Stimulated activated CD4-positive, alpha-beta T cell treated with anti-CD3 and anti-CD28 coated beads, Interleukin-2, amount 100 ng/mL, for 4 hours (primary cell): ENCODE data around the gene MPST.
A peak's percentile ranks its signal among the peaks of the same experiment; 100 is the strongest.

Experiments
- DNase-seq: peaks from one replicate; pipeline ENCODE4 v3.0.0-alpha.2; 2020; ENCODE audit warnings: low read depth

MPST gene

DNA sequence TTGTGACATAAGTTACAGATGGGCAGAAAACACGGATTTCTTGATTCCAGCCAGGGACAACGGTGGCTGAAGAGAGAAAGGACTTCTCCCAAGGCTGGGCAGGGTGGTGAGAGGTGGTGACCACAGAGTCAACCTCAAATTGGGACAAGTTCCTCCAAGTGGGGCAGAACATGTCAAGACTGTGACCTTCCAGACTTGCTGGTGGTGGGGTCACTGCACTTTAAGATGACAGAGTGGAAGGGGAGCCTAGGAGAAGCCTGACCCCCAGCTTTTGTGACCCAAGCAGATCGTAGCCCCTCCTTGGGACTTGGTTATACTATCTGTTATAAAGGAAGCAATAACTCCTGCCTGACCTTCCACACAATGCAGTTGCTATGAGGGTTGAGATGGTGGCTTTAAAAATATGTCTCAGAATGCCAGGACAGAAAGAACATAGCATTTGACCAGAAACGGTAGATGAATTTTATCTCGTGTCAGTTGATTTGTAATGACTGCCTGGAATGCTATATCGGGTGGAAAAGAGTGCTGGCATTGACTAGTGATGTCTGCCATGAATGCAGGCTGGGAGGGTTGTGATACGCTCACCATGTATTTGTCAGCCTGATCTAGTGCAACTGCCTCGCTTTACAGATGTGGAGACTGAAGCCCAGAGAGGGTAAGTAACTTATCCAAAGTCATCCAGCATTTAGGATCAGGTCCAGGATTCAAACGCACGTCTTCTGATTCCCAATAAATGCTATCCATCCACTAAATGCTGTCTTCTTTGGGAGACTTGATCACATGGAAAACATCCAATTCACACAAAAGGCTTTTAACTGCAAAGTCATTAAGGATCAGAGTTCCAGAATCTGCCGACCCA is 18.6 kb upstream of the MPST start:
- no peak for DNase-seq

DNA sequence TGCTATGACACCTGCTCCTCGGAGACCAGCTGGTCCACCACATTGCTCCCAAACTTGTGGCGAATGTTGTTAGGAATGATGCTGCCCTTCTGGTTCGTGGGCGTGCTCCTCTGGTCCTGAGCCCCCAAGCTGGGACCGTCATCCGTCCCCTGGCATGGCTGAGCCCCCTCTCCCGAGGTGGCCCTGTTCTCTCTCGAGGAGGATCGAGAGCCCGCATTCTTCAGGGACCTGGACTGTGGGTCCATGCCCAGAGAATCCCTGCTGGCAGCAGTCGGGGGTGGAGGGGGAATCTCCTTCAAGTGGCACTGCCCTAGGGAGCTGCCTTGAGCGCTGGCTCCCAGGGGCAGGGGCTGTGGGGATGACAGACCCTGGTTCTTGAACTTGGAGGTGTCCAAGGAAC is 17.7 kb upstream of the MPST start:
- no peak for DNase-seq

DNA sequence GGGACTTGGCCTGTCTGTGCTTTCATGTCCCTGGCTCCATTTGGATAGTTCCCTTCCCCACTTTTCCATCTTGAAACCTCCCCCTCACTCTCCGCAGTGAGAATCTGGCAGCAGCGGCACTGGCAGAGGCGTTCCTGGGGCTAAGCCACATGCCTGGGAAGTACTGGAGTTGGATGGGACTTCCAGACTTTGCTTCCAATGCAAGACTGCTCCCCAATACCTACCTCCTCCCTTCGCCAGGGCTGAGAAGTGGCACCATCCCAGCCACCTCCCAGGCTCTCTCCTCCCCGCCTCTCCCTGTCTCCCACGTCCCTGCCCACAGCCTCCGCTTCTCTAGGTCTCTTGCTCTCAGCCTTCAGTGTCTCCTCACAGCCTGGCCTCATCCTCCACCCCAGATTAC is 16.9 kb upstream of the MPST start:
- no peak for DNase-seq

DNA sequence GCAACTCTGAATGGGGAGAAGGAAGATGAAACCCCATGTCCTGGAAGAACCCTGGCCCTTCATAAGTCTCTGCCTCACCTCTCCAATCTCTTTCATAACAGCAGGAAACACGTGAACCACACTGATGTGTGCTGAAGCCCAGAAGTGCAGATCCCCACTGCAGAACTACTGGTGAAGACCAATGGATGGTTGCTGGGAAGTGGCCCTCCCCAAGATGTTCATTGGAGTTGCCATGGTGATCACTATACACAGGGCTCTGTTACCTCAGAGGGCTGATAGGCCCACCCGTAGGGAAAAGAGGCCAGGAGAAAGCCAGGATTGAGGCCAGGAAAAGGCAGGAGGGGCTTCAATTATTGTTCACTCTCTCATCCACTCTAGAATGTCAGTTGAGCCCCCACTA is 11.9 kb upstream of the MPST start:
- no peak for DNase-seq

DNA sequence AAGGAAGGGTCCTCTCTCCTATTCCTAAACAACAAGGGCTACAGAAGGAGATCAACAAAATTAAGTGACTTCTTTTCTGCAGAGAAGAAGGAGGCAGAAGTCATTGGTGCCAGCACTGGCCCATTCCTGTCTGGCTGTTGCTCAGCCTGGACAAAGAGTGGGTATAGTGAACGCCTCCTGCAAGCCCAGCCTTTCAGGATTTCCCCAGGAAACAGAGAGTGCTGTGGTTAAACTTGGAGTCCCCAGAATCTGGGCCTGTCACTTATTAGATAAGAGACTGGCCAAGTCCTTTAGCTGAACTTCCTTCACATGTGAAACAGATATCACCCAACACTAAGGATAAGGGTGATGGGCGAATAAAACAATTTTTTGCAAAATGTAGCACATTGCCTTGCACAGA is 11.2 kb upstream of the MPST start:
- no peak for DNase-seq

DNA sequence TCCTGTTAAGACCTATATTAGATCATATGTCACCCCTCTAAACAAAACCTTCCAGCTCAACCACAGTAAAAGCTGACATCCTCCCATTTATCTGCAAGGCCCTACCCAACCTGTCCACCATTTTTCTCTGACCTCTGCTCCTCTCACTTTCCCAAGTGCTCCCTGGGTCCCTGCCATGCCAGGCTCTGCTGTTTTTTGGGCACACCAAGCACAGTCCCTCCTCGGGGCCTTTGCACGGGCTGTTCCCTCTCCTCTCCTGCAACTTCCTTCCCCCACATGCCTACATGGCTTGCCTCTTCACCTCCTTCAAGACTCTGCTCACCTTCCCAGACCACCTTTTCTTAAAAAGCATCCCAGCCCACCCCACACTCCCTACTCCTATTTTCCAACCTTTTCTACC is 10.1 kb upstream of the MPST start:
- DNase-seq, result no peak

DNA sequence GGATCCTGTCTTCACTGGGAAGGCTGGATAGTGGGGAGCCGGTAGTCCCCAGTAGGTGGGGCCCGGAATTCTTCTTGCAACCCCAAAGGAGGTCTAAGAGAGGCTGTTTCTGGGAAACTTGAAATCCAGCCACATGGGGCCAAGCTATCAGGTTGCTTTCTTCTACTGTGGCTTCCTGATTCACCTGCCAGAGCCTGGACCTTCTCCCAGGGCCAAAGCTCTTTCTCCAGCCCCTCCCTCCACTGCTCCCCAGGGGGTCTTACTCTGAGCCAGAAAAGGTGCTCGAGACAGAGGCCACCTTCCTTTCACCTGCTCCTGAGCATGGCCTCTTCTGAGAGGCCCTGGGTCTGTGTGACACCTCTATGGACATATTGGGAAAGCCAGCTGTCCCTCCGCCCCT is 9.4 kb upstream of the MPST start:
- DNase-seq, result no peak

DNA sequence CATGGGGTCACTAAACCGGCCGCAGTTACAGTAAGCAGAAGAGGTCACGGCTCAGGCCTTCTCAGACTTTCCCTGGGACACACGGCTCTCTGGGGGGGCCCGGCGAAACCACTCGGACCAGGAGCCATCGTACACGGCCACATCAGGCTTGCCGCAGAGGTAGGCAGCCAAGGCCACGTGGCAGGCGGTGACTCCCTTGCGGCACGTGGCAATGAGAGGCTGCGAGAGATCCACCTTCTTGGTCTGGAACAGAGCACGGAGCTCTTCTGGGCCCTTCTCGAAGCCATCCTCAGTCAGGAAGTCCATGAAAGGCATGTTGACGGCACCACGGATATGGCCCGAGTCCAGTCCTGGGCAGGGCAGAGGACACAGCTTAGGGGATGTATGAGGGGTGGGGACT is 8.6 kb upstream of the MPST start:
- DNase-seq, result no peak

DNA sequence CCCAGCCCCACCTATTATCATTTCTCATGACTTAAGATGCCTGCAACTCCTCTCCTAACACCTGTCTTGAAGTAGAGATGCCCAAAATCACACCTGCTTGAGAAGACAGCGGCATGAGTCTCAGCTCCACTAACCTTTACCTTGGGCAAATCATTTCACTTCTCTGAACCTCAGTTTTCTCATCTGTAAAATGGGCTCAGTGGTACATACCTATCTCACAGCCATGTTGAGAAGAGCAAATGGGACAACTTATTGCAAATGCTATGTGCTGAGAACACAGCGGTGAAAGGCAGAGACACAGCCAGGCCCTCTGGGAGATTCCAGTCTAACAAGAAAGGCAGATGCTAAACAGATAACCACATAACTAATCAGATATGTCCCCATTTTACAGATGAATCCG is 8.1 kb upstream of the MPST start:
- no peak for DNase-seq

DNA sequence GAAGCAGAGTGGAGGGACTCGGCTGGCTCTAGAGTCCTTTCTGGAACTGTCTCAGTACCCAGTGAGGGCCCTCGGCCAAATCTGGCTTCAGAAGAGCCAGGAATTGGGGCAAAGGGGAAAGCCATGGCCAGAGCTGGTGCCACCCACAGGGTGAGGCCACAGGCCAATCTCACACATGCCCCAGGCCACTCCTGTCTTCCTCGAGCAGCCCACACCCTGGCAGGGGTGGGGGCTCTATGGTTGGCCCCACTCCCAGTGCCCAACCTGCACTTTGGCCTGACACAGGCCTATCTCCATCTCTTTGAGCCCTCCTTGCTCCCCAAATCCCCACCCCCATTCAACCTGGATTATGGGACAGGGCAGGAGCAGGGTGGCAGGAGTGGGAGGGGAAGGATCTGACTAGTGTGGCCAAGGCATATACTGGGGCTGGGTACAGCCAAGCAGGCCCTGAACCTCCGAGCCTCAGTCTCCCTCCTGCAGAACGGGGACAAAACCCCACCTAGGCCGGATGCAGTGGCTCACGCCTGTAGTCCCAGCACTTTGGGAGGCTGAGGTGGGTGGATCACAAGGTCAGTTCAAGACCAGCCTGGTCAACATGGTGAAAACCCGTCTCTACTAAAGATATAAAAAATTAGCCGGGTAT is 7.2 kb upstream of the MPST start:
- DNase-seq, result no peak

DNA sequence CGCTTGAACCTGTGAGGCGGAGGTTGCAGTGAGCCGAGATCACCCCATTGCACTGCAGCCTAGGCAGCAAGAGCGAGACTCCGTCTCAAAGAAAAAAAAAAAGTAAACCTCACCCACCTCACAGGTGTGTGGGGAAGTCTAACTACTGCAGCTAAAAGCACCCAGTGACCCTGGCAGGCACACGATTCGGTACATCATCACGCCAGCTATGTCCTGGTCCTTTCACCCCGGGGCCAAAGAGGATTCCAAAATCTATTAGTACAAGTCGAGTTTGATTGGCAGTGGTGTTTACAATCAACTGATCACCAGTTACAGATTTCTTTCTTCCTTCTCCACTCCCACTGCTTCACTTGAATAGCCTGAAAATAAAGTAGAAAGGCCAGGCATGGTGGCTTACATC is 6.6 kb upstream of the MPST start:
- DNase-seq, result no peak

DNA sequence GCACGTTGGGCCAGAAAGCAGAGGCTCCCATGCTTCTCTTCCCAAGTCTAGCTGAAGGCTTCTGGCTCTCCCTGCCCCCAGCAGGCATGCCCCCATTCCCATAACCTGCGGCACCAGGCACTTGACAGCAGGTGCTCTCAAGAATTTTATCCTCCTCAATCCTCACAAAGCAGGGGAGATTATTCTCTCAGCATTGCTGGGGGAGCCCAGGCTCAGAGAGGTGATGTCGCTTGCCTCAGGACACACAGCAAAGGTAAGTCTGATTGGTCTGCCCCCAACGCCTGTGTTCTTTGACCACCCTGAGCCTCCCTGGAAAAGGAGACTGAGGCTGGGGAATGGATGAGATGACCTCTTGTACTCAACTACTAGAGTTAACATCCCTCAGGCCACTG is 5.1 kb upstream of the MPST start:
- no peak for DNase-seq

DNA sequence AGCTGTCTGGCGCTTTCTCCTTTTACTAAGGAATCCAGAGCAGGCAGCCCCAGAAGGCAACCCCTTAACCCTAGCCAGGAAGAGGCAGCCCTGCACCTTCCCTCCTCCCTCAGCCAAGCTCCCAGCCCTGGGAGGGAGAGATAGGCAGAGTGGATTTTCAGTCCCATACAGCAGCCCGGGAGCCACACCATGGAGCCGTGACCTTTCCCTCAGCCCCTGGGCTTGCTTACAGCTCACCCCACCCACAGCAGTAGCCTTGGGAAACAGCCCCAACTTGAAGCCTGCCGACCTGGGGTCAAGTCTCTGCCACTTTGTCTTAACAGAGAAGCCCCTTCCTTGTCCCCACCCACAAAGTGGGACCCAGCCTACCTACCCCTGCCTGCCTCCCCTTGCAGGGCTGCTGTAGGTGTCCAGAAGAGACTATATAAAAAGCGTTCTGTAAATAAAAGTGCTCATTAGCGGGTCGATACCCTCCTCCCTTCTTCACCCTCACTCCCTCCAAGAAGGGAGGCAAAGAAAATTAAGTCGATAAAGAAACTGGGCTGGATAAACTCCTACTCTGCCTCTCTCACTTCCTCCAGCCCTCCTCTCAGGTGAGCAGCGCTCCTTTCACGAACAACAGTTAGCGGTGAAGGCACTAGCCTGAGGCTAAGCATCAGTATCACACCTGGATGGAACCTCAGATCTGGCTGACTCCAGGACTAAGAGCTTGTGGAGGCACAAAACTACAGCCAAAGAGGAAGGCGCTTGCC is 4.5 kb upstream of the MPST start:
- DNase-seq, result no peak

DNA sequence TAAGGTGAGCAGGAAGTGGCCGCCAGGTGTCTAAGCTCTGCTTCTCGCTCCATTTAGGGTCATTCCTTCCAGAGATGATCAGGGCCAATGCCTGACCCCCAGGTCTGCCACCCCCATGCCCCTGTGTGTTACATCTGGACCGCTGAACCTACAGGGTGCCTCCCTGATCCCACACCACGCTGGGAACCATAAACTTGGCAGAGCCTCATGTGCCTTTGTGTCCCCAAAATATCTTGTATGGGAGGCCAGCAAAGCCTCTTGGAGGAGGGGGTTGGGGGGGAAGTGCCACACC is 4.0 kb upstream of the MPST start:
- no peak for DNase-seq

DNA sequence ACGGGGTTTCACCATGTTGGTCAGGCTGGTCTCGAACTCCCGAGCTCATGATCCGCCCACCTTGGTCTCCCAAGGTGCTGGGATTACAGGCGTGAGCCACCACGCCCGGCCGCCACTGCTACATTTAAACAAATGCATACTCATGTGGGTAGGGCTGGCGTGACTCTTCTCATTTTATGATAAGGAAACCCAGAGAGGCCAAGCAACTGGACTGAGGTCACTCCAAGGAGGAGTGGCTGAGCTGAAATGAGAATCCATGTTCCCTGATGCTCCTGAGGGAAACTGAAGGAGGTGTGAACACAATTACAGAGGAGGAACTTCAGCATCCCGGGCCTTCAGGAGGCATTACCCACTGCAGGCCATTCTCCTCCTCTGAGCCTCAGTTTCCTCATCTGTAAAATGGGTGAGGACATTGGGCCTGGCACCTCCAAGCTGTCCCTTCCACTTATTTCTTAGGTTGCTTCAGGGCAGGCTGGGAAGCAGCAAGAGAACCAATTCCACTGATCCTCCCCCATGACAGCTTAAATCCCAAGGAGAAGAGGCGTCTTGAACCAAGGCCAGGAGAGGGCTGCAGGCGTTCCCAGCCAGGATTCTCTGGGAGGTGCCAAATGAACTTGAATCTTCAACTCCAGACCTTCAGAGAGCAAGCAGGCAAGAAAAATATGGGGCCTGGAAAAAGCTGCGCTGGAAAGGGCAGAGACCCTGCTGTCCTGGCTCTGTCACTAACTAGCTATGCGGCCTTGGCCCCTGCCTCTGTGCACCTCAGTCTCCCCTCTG is 3.2 kb upstream of the MPST start:
- DNase-seq, result no peak

DNA sequence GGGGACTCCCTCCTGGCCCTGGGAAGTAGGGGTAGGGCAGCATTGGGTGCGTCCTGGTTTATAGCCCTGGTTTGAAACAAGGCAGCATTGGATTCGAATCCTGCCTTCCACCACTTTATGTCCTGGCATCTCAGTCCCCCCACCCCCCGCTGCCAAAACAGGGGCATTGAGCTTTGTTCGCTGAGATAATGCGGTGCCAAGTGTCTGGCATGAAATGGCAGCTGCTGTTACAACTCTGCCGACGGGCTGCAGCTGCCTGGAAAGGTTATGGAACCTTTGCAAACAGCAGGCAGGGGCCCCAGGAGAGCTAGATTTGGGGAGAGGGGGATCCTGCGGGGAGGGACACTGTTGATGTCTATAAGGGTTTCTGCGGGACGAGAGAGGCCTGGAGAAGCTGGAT is 2.2 kb upstream of the MPST start:
- no peak for DNase-seq

DNA sequence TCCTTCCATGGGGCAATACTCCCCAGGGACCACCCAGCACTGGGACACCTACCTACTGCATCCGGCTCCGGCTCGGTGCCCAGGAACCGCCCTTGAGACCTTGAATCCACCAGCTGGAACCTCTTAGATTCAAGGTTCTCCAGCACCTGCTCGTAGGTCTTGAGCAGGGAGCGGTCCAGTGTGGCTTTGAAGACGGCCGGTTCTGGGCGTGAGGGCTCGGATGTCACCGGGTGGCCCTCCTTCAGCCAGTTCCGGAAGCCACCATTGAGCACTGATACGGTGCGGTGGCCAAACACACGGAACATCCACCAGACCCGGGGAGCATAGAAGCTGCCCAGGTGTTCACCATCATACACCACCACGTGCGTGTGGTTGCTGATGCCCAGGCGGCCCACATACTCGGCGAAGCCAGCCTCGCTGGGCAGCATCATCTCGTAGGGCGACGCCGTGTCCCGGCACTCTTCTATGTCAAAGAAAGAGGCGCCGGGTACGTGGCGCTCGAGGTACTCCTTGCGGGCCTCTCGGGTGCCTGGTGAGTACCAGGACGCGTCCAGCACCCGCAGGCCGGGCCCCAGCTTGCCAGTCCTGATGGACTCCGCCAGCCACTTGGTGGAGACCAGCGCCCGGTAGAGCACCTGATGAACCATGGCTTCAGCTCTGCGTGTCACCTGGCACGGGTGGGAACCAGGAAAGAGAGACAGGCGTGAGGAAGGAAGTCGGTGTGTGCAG is 1.3 kb upstream of the MPST start:
- no peak for DNase-seq

DNA sequence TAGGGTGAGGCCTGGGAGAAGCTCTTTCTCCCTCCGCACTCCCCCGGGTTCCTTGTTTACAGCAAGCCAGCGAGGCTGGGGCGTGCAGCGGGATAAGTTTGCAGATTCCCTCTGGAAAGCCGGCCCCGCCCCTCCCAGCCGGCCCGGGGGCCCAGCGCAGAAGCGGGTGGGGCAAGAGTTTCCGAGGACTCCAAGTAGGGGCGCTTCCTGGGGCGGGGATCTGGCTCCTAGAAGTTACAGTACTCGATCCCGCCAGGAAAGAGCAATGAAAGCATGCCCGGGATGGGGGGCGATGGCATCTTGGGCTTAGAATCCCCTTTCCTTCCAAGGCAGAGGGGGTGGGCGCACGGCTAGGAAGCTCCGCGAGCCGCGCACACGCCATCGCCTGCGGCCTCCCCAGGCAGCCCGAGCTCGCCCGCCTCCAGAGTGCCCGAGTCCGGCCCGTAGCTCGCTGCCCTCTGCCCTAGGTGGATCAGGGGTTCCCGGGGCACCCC is 680 bp upstream of the MPST start:
- DNase-seq, result no peak

DNA sequence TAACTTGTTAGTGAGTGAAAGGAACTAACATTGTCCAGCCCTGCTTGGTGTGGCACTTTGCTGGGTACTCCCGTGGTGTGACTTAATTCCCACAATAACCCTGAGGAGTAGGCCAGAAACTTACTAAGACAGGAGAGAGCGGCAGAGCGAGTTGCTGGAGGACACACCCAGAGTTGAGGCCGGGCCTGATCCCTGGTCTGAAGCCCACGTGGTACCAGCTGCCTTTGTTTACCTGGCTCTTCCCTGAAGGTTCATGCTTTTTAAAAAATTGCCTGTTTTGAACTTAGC is 594 bp downstream of the MPST start:
- no peak for DNase-seq

DNA sequence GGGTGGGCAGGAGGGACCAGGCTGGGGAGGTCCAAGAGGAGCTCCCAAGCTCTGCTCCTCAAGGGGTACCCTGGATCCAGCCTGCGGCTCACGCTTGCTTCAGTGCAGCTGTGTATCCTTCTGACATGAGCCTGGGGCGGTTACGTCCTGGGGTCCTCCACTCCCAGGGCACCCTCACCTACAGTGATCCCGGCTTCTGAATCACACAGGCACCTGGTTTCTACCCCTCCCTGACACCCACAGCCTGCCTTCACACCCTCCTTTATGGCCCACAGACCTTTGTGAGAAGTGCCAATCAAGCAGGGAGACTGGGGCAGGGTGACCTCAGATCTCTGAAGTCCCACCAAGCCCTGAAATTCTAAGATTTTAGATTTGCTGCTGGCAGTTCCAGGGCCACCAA is 1.5 kb downstream of the MPST start:
- DNase-seq, result no peak

DNA sequence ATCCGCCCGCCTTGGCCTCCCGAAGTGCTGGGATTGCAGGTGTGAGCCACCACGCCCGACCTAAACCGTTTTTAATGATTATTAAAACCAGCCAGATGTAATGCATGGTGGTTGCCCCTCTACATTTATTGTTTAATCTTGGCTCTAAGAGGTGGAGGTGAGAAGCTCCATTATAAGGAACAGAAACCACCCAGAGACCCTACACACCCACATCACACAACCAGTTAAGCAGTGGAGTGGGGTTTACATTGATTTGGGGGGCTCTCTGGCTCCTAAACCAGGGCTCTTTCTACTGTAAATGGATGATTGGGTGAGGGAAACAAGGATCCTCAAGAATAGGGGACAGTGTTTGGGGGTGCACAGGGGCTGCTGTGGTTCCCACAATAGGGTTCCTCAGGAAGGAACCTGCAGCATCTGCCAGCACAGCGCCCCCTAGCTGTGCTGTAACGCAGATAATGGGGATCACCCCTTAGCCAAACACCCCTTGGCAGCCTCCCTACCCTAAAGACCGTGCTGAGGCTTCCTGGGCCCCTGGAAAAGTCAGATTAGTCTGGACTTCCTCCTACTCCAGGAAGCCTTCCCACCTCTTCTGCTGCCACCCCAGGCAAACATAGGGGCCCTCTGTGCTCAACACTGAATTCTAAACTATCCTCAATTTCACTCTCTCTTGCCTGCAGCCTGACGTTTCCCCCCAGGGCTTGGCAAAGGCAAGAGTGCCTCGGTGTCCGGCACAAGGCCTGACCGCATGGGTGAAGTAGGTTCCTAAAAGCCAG is 2.4 kb downstream of the MPST start:
- peak; percentile 27 for DNase-seq
